ENCODE measurements around the gene UNC5C. TPM values are rescaled to one million over a fixed set of nuclear protein-coding genes. Genes with fewer than 3 reads are reported as not detected.

Gene UNC5C
- total RNA-seq, 2 experiments from 2014 or later, result not detected

DNA sequence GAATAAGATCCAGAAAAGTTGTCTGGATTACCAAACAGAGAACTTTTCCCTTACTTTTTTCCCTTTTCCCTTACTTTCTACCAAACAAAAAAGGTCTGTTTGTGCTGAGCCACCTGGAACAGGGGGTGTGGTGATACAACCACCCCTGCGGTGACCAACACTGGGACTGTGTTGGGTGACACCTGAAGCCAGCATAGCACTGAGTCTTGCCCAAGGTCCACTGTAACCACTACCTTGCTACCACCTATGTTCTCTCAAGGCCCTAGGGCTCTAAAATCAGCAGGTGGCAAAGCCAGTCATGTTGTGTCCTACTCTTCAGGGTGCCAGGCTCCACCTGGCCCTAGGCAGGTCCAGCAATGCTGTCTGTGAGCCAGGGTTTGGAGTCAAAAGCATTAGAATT lies 22.8 kb upstream of the UNC5C start:
- Histone ChIP-seq H3K36me3 (ENCODE audit: insufficient read depth, low read length) (no peaks in the 10 kb centered on the region), H2AFZ (ENCODE audit: low read length) (no peak overlapping the region), H3K9me2 (ENCODE audit: insufficient read depth, low read length) (no peaks in the 10 kb centered on the region), H3K27ac (ENCODE audit: low read depth, low read length, poor library complexity, severe bottlenecking) (no peak overlapping the region), H3K79me2 (ENCODE audit: insufficient read depth, low read depth, low read length) (no peaks in the 10 kb centered on the region), H4K20me1 (ENCODE audit: insufficient read depth, low read length) (no peaks in the 10 kb centered on the region), H3K4me2 (ENCODE audit: low read length) (no peak overlapping the region), H3K9me3 (ENCODE audit: low read length) (no peaks in the 10 kb centered on the region), H3K4me1 (ENCODE audit: insufficient read depth, low read length, poor library complexity, severe bottlenecking) (no peaks in the 10 kb centered on the region), H3K4me3 (ENCODE audit: low read depth, low read length, poor library complexity, severe bottlenecking) (no peak overlapping the region)
- TF ChIP-seq EZH2phosphoT487 (IDR thresholded peaks at IDR 0.05; ENCODE audit: borderline replicate concordance, low read depth, low read length), result no peak
- TF ChIP-seq, protein P1, sequence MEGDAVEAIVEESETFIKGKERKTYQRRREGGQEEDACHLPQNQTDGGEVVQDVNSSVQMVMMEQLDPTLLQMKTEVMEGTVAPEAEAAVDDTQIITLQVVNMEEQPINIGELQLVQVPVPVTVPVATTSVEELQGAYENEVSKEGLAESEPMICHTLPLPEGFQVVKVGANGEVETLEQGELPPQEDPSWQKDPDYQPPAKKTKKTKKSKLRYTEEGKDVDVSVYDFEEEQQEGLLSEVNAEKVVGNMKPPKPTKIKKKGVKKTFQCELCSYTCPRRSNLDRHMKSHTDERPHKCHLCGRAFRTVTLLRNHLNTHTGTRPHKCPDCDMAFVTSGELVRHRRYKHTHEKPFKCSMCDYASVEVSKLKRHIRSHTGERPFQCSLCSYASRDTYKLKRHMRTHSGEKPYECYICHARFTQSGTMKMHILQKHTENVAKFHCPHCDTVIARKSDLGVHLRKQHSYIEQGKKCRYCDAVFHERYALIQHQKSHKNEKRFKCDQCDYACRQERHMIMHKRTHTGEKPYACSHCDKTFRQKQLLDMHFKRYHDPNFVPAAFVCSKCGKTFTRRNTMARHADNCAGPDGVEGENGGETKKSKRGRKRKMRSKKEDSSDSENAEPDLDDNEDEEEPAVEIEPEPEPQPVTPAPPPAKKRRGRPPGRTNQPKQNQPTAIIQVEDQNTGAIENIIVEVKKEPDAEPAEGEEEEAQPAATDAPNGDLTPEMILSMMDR (conservative IDR thresholded peaks at IDR 0.05; ENCODE audit: low read length), result no peak
- CTCF ChIA-PET (ENCODE audit: unreplicated experiment), result no interaction called here
- no TSS peak for BruUV-seq (replicated peaks)
- POLR2A ChIA-PET, result no interaction called here
- intact Hi-C loops (cut with micrococcal nuclease; ENCODE audit: unreplicated experiment), result no loop called here
- DNase-seq (ENCODE audit: low spot score), result no peak

DNA sequence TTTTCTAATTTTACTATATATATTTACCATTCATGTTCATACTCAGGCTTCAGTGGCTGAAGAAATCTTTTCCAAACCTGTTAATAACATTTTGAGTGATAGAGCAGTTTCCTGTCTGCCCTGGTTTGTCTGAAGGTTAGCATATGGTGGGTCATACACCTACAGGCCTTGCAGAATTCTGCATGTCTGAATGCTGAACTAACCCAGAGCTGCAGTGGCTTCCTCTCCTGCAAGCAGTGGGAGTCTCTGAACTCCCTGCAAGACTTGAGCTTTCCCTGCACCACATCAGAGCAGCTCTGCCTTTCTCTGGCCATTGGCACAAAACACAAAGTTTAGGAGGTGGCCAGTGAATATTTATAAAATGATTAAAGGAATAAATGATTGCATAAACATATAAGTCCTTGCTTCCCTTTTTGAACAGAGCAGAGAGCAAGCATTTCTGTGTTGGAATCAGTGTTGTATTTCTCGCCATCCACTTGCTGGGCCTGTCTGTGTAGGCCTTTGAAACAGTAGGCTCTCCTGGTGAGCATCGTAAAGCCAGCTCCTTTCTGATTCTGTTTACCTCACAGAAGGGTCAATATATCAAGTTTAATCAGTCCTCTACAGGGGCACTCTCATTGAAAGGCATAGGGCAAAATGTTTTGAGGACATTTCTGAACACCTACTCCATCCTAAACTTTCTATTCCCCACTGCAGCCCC lies 15.0 kb upstream of the UNC5C start:
- Histone ChIP-seq H3K36me3 (ENCODE audit: insufficient read depth, low read length) (no peaks in the 10 kb centered on the region), H3K79me2 (ENCODE audit: insufficient read depth, low read depth, low read length) (no peaks in the 10 kb centered on the region), H3K27ac (ENCODE audit: low read depth, low read length, poor library complexity, severe bottlenecking) (no peak overlapping the region), H3K4me1 (ENCODE audit: insufficient read depth, low read length, poor library complexity, severe bottlenecking) (no peaks in the 10 kb centered on the region), H3K4me2 (ENCODE audit: low read length) (no peak overlapping the region), H2AFZ (ENCODE audit: low read length) (no peak overlapping the region), H4K20me1 (ENCODE audit: insufficient read depth, low read length) (no peaks in the 10 kb centered on the region), H3K9me2 (ENCODE audit: insufficient read depth, low read length) (no peaks in the 10 kb centered on the region), H3K4me3 (ENCODE audit: low read depth, low read length, poor library complexity, severe bottlenecking) (no peak overlapping the region), H3K9me3 (ENCODE audit: low read length) (no peaks in the 10 kb centered on the region)
- POLR2A ChIA-PET, result no interaction called here
- TF ChIP-seq, protein P1 (conservative IDR thresholded peaks at IDR 0.05; ENCODE audit: low read length), result no peak
- TF ChIP-seq EZH2phosphoT487 (IDR thresholded peaks at IDR 0.05; ENCODE audit: borderline replicate concordance, low read depth, low read length), result no peak
- no TSS peak for BruUV-seq (replicated peaks)
- DNase-seq (ENCODE audit: low spot score), result no peak
- CTCF ChIA-PET (ENCODE audit: unreplicated experiment), result no interaction called here
- intact Hi-C loops (cut with micrococcal nuclease; ENCODE audit: unreplicated experiment), result no loop called here

DNA sequence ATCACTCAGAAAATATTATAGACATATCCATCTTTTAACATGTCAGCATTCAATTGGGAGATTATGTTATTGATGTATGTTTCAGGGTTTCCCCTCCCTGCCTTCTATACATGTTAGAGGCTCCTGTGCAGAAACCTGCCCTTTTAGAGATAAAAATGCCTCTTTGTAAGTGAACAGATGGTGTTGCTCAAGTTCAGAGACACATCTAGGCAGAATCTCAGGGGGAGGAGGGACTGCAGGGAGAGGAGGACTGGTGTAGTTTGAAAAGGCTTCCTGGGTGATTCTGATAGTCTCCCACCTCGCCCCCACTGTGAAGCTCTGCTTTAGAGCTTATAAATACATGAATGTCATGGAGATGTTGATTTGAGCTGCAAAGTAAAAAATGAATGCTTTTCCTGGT lies 12.0 kb upstream of the UNC5C start:
- no peaks in the 10 kb centered on the region for H3K4me1 ChIP-seq (ENCODE audit: insufficient read depth, low read length, poor library complexity, severe bottlenecking)
- ChIA-PET CTCF (ENCODE audit: unreplicated experiment) (no interaction called here), POLR2A (interaction anchor here (0.6 to 1.0 kb wide), 2 partner anchors 47 to 337 kb away, joined by 3 to 5 read pairs; no protein-coding TSS in a partner anchor)
- H2AFZ ChIP-seq (ENCODE audit: low read length), result no peak overlapping the region
- H3K9me3 ChIP-seq (ENCODE audit: low read length), result no peaks in the 10 kb centered on the region
- H3K27ac ChIP-seq (ENCODE audit: low read depth, low read length, poor library complexity, severe bottlenecking), result no peak overlapping the region
- H4K20me1 ChIP-seq (ENCODE audit: insufficient read depth, low read length), result no peaks in the 10 kb centered on the region
- H3K4me3 ChIP-seq (ENCODE audit: low read depth, low read length, poor library complexity, severe bottlenecking), result no peak overlapping the region
- H3K79me2 ChIP-seq (ENCODE audit: insufficient read depth, low read depth, low read length), result no peaks in the 10 kb centered on the region
- intact Hi-C loops (cut with micrococcal nuclease; ENCODE audit: unreplicated experiment), result no loop called here
- no peaks in the 10 kb centered on the region for H3K36me3 ChIP-seq (ENCODE audit: insufficient read depth, low read length)
- no peaks in the 10 kb centered on the region for H3K9me2 ChIP-seq (ENCODE audit: insufficient read depth, low read length)
- H3K4me2 ChIP-seq (ENCODE audit: low read length), result no peak overlapping the region
- TF ChIP-seq, protein P1 (conservative IDR thresholded peaks at IDR 0.05; ENCODE audit: low read length), result no peak
- no peak for TF ChIP-seq EZH2phosphoT487 (IDR thresholded peaks at IDR 0.05; ENCODE audit: borderline replicate concordance, low read depth, low read length)
- no TSS peak for BruUV-seq (replicated peaks)
- DNase-seq (ENCODE audit: low spot score), result no peak
